KMS-11 (cell line): Measurements from ENCODE around the gene PRR23E.

Experiments used
- H2AFZ ChIP-seq: fragments of 200-600 bp; sonication (generic); 2 replicates; pipeline ENCODE4 v1.6.1; 2016; ENCODE audit warnings: antibody characterized with exemption, mixed run types, low read depth
- H3K27ac ChIP-seq: fragments of 200-600 bp; sonication (generic); 2 replicates; pipeline ENCODE4 v1.6.1; 2016; ENCODE audit warnings: mild to moderate bottlenecking, mixed run types
- H3K27me3 ChIP-seq: fragments of 200-600 bp; sonication (generic); 2 replicates; pipeline ENCODE4 v1.6.1; 2017; ENCODE audit warnings: mild to moderate bottlenecking, low read depth, mixed run types, moderate library complexity; ENCODE audit not compliant: insufficient read depth
- H3K36me3 ChIP-seq: fragments of 200-600 bp; sonication (generic); 2 replicates; pipeline ENCODE4 v1.6.1; 2017; ENCODE audit warnings: mild to moderate bottlenecking, mixed run types; ENCODE audit not compliant: insufficient read depth
- H3K4me1 ChIP-seq: fragments of 200-600 bp; sonication (generic); 2 replicates; pipeline ENCODE4 v1.6.1; 2016; ENCODE audit warnings: mild to moderate bottlenecking, low read depth, mixed run types; ENCODE audit not compliant: poor library complexity, severe bottlenecking
- H3K4me2 ChIP-seq: fragments of 200-600 bp; sonication (generic); 2 replicates; pipeline ENCODE4 v1.7.0; 2016; ENCODE audit warnings: mild to moderate bottlenecking, mixed run types
- H3K4me3 ChIP-seq: fragments of 200-600 bp; sonication (generic); IDR thresholded peaks from 2 replicates; pipeline ENCODE4 v1.6.1; 2017; ENCODE audit warnings: low read depth, low read length, mixed read lengths; ENCODE audit not compliant: insufficient read depth
- H3K79me2 ChIP-seq: fragments of 200-600 bp; sonication (generic); 2 replicates; pipeline ENCODE4 v1.6.1; 2016; ENCODE audit warnings: low read depth, mixed run types; ENCODE audit not compliant: insufficient read depth
- H3K9ac ChIP-seq: fragments of 200-600 bp; sonication (generic); 2 replicates; pipeline ENCODE4 v1.6.1; 2016; ENCODE audit warnings: mild to moderate bottlenecking, mixed run types
- H4K20me1 ChIP-seq: fragments of 200-600 bp; sonication (generic); 2 replicates; pipeline ENCODE4 v1.6.1; 2016; ENCODE audit warnings: mild to moderate bottlenecking, mixed run types; ENCODE audit not compliant: insufficient read depth
- TF ChIP-seq, protein P1 (sequence below): fragments of 200-600 bp; sonication (generic); conservative IDR thresholded peaks from 2 replicates; pipeline ENCODE4 v1.6.1; 2017; ENCODE audit warnings: low read depth, mild to moderate bottlenecking, antibody characterized with exemption, low read length, moderate library complexity, mixed read lengths

Gene PRR23E

DNA sequence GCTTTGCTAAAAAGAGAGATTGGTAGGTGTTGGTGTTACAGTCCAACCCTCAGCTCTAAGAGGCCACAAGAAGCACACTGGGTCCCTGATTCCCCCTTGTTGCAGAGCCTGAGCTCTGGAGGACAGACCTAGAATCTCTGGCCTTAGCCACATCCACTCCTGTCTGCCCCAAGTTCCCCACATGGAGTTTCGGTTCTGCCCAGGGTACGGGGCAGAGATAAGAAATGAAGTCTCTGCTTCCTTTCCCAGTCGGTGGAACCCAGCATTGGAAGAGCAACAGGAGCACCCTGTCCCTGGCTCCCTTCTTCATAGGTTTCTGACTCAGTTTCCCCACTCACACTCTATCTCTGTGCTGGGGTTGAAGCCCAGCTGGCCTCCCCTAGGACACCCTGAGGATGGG is 13.2 kb downstream of the PRR23E start:
- Histone ChIP-seq H3K79me2 (no peaks in the 10 kb centered on the region), H3K4me2 (no peak overlapping the region), H3K27me3 (no peaks in the 10 kb centered on the region), H3K4me3 (no peak overlapping the region), H4K20me1 (no peaks in the 10 kb centered on the region), H3K4me1 (no peaks in the 10 kb centered on the region), H2AFZ (no peak overlapping the region), H3K27ac (no peak overlapping the region), H3K9ac (no peak overlapping the region), H3K36me3 (no peaks in the 10 kb centered on the region)
- TF ChIP-seq, protein P1, sequence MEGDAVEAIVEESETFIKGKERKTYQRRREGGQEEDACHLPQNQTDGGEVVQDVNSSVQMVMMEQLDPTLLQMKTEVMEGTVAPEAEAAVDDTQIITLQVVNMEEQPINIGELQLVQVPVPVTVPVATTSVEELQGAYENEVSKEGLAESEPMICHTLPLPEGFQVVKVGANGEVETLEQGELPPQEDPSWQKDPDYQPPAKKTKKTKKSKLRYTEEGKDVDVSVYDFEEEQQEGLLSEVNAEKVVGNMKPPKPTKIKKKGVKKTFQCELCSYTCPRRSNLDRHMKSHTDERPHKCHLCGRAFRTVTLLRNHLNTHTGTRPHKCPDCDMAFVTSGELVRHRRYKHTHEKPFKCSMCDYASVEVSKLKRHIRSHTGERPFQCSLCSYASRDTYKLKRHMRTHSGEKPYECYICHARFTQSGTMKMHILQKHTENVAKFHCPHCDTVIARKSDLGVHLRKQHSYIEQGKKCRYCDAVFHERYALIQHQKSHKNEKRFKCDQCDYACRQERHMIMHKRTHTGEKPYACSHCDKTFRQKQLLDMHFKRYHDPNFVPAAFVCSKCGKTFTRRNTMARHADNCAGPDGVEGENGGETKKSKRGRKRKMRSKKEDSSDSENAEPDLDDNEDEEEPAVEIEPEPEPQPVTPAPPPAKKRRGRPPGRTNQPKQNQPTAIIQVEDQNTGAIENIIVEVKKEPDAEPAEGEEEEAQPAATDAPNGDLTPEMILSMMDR, result no peak

DNA sequence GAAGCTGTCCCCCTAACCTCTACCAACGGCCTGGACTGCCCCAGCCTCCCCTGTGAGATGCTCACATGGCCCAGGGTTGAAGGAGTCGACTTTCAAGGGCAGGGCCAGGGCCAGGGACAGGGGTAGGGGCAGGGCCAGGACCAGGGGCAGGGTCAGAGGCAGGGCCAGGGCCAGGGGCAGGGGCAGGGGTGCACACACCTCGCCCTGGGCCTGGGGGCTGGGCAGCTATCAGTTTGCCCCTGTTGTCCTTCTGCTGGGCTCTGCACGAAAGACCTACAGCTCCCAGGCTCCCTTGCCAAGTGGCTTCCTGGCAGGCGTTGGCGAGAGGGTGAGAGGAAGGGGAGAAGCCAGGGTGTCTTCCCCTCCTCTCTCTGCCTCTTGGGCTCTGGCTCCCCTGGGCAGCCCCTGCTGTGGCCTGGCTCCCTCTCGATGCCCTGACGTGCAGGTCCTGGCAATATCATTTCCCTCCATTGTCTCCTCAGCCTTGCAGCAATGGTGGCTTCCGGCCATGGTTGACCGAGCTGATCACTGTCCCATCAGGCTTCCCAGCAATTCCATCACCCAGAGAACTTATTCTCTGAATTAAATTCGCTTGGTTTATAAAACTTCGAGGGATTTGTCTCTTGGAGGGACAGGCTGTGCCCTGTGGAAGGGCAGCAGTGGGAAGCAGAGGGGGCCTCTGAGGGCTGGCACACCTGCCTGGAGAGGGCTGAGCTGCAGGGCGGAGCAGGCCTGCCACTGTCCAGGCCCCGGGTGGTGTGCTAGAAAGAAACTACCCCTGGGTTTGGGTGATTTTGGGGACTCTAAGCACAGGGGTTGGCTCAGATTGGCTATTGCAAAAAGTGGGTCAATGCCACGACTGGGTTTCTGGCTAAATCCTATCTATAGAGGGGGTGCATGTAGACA is 13.9 kb downstream of the PRR23E start:
- Histone ChIP-seq H3K9ac (no peak overlapping the region), H3K27ac (no peak overlapping the region), H3K4me3 (no peak overlapping the region), H3K4me1 (no peaks in the 10 kb centered on the region), H3K27me3 (no peaks in the 10 kb centered on the region), H2AFZ (no peak overlapping the region), H3K36me3 (no peaks in the 10 kb centered on the region), H4K20me1 (no peaks in the 10 kb centered on the region), H3K4me2 (no peak overlapping the region), H3K79me2 (no peaks in the 10 kb centered on the region)
- TF ChIP-seq, protein P1, result no peak

DNA sequence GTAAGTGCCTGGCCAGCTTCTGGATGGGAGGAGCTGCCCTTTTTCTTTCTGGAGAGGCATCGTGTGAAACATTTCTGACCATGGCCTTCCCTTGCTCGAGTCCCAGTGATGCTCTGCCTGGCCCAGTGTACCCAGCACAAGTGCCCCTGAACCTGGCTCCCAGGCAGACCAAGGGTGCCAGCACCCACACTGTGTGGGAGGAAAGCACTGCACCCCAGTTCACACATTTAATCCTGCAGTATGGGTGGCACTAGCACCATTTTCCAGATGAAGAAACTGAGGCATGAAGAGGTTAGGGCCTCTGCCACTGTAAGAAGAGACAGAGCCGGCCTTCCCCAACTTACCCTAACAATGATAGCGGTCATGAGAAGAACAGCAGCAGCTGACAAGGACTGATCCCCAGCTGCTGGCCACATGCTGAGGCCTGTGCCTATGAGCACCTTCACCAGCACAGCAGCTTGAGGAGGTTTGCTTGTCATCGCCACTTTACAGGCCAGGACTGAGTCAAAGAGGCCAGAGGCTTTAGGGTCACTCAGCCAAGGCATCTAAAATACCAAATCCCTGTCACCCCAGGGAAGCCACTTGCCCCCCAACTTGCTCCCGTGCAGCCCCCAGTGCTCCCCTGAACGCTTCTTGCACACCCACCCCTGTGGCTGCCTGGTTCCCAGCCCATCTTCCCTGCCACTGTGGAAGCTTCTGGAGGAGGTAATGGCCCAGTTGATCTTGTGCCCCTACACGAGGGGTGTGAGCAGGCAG is 15.0 kb downstream of the PRR23E start:
- Histone ChIP-seq H2AFZ (no peak overlapping the region), H3K4me2 (no peak overlapping the region), H3K27me3 (no peaks in the 10 kb centered on the region), H3K4me1 (no peaks in the 10 kb centered on the region), H4K20me1 (no peaks in the 10 kb centered on the region), H3K27ac (no peak overlapping the region), H3K9ac (no peak overlapping the region), H3K36me3 (no peaks in the 10 kb centered on the region), H3K4me3 (no peak overlapping the region), H3K79me2 (no peaks in the 10 kb centered on the region)
- TF ChIP-seq, protein P1, result no peak

DNA sequence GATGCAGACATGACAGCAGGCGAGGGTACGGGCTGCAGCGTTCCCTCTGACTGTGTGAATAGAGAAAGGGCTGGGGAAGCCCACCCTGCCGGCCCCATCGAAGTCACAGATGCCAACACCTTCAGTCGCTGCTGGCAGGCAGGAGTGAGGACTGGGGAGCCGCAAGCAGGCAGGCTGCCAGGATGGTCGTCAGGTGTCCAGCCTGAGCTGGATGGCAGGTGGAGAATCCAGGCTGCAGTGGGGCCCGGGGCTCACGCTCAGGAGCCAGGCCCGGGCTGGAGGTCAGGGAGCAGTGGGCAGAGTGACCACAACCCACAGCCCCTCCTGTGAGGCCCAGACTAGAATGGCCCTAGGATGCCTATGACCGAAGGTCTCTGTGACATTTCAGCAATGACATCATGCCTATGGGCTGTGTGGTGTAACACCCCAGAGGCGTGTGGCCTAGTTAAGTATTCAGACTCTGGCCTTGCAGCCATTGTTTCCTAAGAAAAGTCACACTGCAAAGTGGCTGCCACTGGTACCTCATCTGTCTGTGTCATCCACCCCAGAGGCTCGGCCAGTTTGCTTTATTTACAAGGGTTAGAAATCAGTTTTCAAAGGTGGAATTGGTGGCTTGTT is 15.7 kb downstream of the PRR23E start:
- no peak overlapping the region for H3K4me2 ChIP-seq
- no peak overlapping the region for H2AFZ ChIP-seq
- no peaks in the 10 kb centered on the region for H3K79me2 ChIP-seq
- TF ChIP-seq, protein P1, result no peak
- H3K27ac ChIP-seq, result no peak overlapping the region
- no peak overlapping the region for H3K9ac ChIP-seq
- no peaks in the 10 kb centered on the region for H3K36me3 ChIP-seq
- H3K27me3 ChIP-seq, result no peaks in the 10 kb centered on the region
- no peak overlapping the region for H3K4me3 ChIP-seq
- H4K20me1 ChIP-seq, result no peaks in the 10 kb centered on the region
- no peaks in the 10 kb centered on the region for H3K4me1 ChIP-seq
